ENCODE results near the gene SYTL2. TPM values are rescaled to one million over a fixed set of nuclear protein-coding genes. Genes with fewer than 3 reads are reported as not detected.

The SYTL2 gene
- total RNA-seq, 1 experiment from 2014 or later, result 0.77 TPM

GRCh38 chr11:85746670-85747069 lies 64.3 kb downstream of the SYTL2 start:
- no peak for DNase-seq (ENCODE audit: low spot score)
- no peaks in the 10 kb centered on the region for H3K9me3 ChIP-seq (ENCODE audit: low read depth, low read length, poor library complexity, severe bottlenecking)
- ChIA-PET POLR2A (ENCODE audit: low non-redundant PET) (no interaction called here), CTCF (no interaction called here)
- BruUV-seq (replicated peaks), result no TSS peak
- H3K36me3 ChIP-seq (ENCODE audit: insufficient read depth, low read length, poor library complexity, severe bottlenecking), result no peaks in the 10 kb centered on the region
- TF ChIP-seq CTCF (conservative IDR thresholded peaks at IDR 0.05; ENCODE audit: low read depth, low read length) (no peak), EZH2 (IDR thresholded peaks at IDR 0.05; ENCODE audit: borderline replicate concordance, low read depth, low read length, poor library complexity, severe bottlenecking) (no peak)
- intact Hi-C loops (cut with micrococcal nuclease; ENCODE audit: unreplicated experiment), result no loop called here
- no peak overlapping the region for H3K27ac ChIP-seq (ENCODE audit: low read depth, low read length, poor library complexity, severe bottlenecking)
- H3K4me3 ChIP-seq (ENCODE audit: low read depth, low read length, poor library complexity, severe bottlenecking), result no peak overlapping the region
- peaks cover 56% of the 10 kb centered on the region for H3K27me3 ChIP-seq (replicated peaks; ENCODE audit: insufficient read depth, low read depth, low read length, poor library complexity)
- H3K4me1 ChIP-seq (ENCODE audit: insufficient read depth, low read length, poor library complexity, severe bottlenecking), result no peaks in the 10 kb centered on the region

- Histone ChIP-seq H3K27me3 (replicated peaks; ENCODE audit: insufficient read depth, low read depth, low read length, poor library complexity) (peaks cover 57% of the 10 kb centered on the region), H3K9me3 (ENCODE audit: low read depth, low read length, poor library complexity, severe bottlenecking) (no peaks in the 10 kb centered on the region), H3K27ac (ENCODE audit: low read depth, low read length, poor library complexity, severe bottlenecking) (no peak overlapping the region), H3K4me3 (ENCODE audit: low read depth, low read length, poor library complexity, severe bottlenecking) (no peak overlapping the region), H3K36me3 (ENCODE audit: insufficient read depth, low read length, poor library complexity, severe bottlenecking) (no peaks in the 10 kb centered on the region), H3K4me1 (ENCODE audit: insufficient read depth, low read length, poor library complexity, severe bottlenecking) (no peaks in the 10 kb centered on the region)
- ChIA-PET CTCF (no interaction called here), POLR2A (ENCODE audit: low non-redundant PET) (no interaction called here)
- intact Hi-C loops (cut with micrococcal nuclease; ENCODE audit: unreplicated experiment), result no loop called here
- TF ChIP-seq CTCF (conservative IDR thresholded peaks at IDR 0.05; ENCODE audit: low read depth, low read length) (no peak), EZH2 (IDR thresholded peaks at IDR 0.05; ENCODE audit: borderline replicate concordance, low read depth, low read length, poor library complexity, severe bottlenecking) (no peak)
- BruUV-seq (replicated peaks), result no TSS peak
- DNase-seq (ENCODE audit: low spot score), result no peak
These were observed 65.3 kb downstream of the SYTL2 start for GRCh38 chr11:85745626-85746025.

- ChIA-PET CTCF (no interaction called here), POLR2A (ENCODE audit: low non-redundant PET) (no interaction called here)
- H3K27me3 ChIP-seq (replicated peaks; ENCODE audit: insufficient read depth, low read depth, low read length, poor library complexity), result peaks cover 45% of the 10 kb centered on the region
- no peak overlapping the region for H3K4me3 ChIP-seq (ENCODE audit: low read depth, low read length, poor library complexity, severe bottlenecking)
- no peak for DNase-seq (ENCODE audit: low spot score)
- H3K9me3 ChIP-seq (ENCODE audit: low read depth, low read length, poor library complexity, severe bottlenecking), result no peaks in the 10 kb centered on the region
- no peaks in the 10 kb centered on the region for H3K36me3 ChIP-seq (ENCODE audit: insufficient read depth, low read length, poor library complexity, severe bottlenecking)
- no peak for TF ChIP-seq CTCF (conservative IDR thresholded peaks at IDR 0.05; ENCODE audit: low read depth, low read length)
- BruUV-seq (replicated peaks), result no TSS peak
- no peaks in the 10 kb centered on the region for H3K4me1 ChIP-seq (ENCODE audit: insufficient read depth, low read length, poor library complexity, severe bottlenecking)
- no peak overlapping the region for H3K27ac ChIP-seq (ENCODE audit: low read depth, low read length, poor library complexity, severe bottlenecking)
- intact Hi-C loops (cut with micrococcal nuclease; ENCODE audit: unreplicated experiment), result no loop called here
These were observed 68.1 kb downstream of the SYTL2 start for GRCh38 chr11:85742873-85743275.
